MM.1S (cell line): ENCODE measurements around the gene PLEKHA3.

ENCODE experiments used
- DNase-seq: peaks from one replicate; pipeline ENCODE4 v3.0.0-alpha.2; 2015
- H2AFZ ChIP-seq: fragments of 300-600 bp; sonication (generic); 2 replicates; pipeline ENCODE4 v1.6.0; 2016; ENCODE audit warnings: antibody characterized with exemption, low read length
- H3F3A ChIP-seq: fragments of 300-600 bp; sonication (generic); 2 replicates; pipeline ENCODE4 v1.6.1; 2016; ENCODE audit warnings: mild to moderate bottlenecking, antibody characterized with exemption, low read length, moderate library complexity, mixed read lengths; ENCODE audit not compliant: insufficient read depth
- H3K27ac ChIP-seq: fragments of 300-600 bp; sonication (generic); 2 replicates; pipeline ENCODE4 v1.5.1; 2016; ENCODE audit warnings: mild to moderate bottlenecking, low read length
- H3K27me3 ChIP-seq: fragments of 300-600 bp; sonication (generic); replicated peaks from 2 replicates; pipeline ENCODE4 v1.6.0; 2016; ENCODE audit warnings: low read length; ENCODE audit not compliant: insufficient read depth
- H3K36me3 ChIP-seq: fragments of 300-600 bp; sonication (generic); replicated peaks from 2 replicates; pipeline ENCODE4 v1.6.1; 2016; ENCODE audit warnings: mild to moderate bottlenecking, low read length, mixed read lengths; ENCODE audit not compliant: insufficient read depth
- H3K4me1 ChIP-seq: fragments of 300-600 bp; sonication (generic); 2 replicates; pipeline ENCODE4 v1.6.1; 2016; ENCODE audit warnings: low read length, mixed read lengths
- H3K4me2 ChIP-seq: fragments of 300-600 bp; sonication (generic); 2 replicates; pipeline ENCODE4 v1.6.0; 2016; ENCODE audit warnings: low read depth, low read length
- H3K4me3 ChIP-seq: fragments of 300-600 bp; sonication (generic); 2 replicates; pipeline ENCODE4 v1.5.1; 2016; ENCODE audit warnings: low read length, mixed read lengths
- H3K79me2 ChIP-seq: fragments of 300-600 bp; sonication (generic); 2 replicates; pipeline ENCODE4 v1.6.1; 2016; ENCODE audit warnings: mixed run types, low read length, mixed read lengths
- H3K9ac ChIP-seq: fragments of 300-600 bp; sonication (generic); 2 replicates; pipeline ENCODE4 v1.6.1; 2016; ENCODE audit warnings: low read length, mixed read lengths
- H3K9me2 ChIP-seq: fragments of 300-600 bp; sonication (generic); replicated peaks from 2 replicates; pipeline ENCODE4 v1.6.1; 2016; ENCODE audit warnings: mild to moderate bottlenecking, low read length, mixed read lengths; ENCODE audit not compliant: insufficient read depth
- H3K9me3 ChIP-seq: fragments of 300-600 bp; sonication (generic); replicated peaks from 2 replicates; pipeline ENCODE4 v1.6.1; 2016; ENCODE audit warnings: mild to moderate bottlenecking, low read length, mixed read lengths; ENCODE audit not compliant: insufficient read depth
- H4K20me1 ChIP-seq: fragments of 300-600 bp; sonication (generic); 2 replicates; pipeline ENCODE4 v1.6.1; 2016; ENCODE audit warnings: mild to moderate bottlenecking, low read length, moderate library complexity, mixed read lengths; ENCODE audit not compliant: insufficient read depth
- EZH2 ChIP-seq: fragments of 300-600 bp; sonication (generic); optimal IDR thresholded peaks from 2 replicates; pipeline ENCODE3; 2017; ENCODE audit warnings: low read depth, mild to moderate bottlenecking, antibody characterized with exemption, low read length, mixed read lengths
- EZH2phosphoT487 ChIP-seq: fragments of 300-600 bp; sonication (generic); IDR thresholded peaks from 2 replicates; pipeline ENCODE4 v1.6.1; 2018; ENCODE audit warnings: antibody characterized with exemption, low read length
- TF ChIP-seq, protein P1 (sequence below): fragments of 300-600 bp; sonication (generic); IDR thresholded peaks from 2 replicates; pipeline ENCODE4 v1.5.1; 2016; ENCODE audit warnings: antibody characterized with exemption, low read length, mixed read lengths

Gene PLEKHA3

DNA sequence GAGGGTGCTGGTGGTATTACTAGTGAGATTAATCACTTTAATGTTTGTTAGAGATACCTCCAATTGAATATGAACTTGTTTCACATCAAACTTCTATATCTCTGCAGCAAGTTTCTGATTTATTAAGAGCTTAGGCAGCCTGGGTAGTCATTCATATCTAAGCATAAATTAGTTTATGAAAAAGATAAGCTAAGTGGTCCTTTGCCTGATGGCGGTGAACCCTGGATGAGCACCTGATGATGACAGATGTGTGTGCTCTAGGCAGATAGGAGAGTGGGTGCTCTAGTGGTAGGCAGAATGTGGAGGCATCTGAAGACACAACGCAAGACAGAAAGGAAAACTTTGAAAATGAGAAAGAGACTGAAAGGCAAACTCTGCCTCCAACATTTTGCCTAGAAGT lies 6.9 kb upstream of the PLEKHA3 start:
- H3F3A ChIP-seq: peaks cover 7% of the 10 kb centered on the region; the same call in 1 of the 2 replicates
- H3K27ac ChIP-seq: no peak overlapping the region
- no peaks in the 10 kb centered on the region for H4K20me1 ChIP-seq
- no peak overlapping the region for H3K9ac ChIP-seq
- no peak overlapping the region for H3K4me3 ChIP-seq
- no peaks in the 10 kb centered on the region for H3K79me2 ChIP-seq
- TF ChIP-seq, protein P1, sequence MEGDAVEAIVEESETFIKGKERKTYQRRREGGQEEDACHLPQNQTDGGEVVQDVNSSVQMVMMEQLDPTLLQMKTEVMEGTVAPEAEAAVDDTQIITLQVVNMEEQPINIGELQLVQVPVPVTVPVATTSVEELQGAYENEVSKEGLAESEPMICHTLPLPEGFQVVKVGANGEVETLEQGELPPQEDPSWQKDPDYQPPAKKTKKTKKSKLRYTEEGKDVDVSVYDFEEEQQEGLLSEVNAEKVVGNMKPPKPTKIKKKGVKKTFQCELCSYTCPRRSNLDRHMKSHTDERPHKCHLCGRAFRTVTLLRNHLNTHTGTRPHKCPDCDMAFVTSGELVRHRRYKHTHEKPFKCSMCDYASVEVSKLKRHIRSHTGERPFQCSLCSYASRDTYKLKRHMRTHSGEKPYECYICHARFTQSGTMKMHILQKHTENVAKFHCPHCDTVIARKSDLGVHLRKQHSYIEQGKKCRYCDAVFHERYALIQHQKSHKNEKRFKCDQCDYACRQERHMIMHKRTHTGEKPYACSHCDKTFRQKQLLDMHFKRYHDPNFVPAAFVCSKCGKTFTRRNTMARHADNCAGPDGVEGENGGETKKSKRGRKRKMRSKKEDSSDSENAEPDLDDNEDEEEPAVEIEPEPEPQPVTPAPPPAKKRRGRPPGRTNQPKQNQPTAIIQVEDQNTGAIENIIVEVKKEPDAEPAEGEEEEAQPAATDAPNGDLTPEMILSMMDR: no peak
- TF ChIP-seq EZH2phosphoT487: no peak
- no peak for TF ChIP-seq EZH2
- H2AFZ ChIP-seq: no peak overlapping the region
- H3K4me1 ChIP-seq: peaks cover 4% of the 10 kb centered on the region; the same call in 1 of the 2 replicates
- H3K27me3 ChIP-seq: no peaks in the 10 kb centered on the region
- H3K4me2 ChIP-seq: no peak overlapping the region
- H3K9me2 ChIP-seq: no peaks in the 10 kb centered on the region
- no peak for DNase-seq
- no peaks in the 10 kb centered on the region for H3K36me3 ChIP-seq
- H3K9me3 ChIP-seq: no peaks in the 10 kb centered on the region

DNA sequence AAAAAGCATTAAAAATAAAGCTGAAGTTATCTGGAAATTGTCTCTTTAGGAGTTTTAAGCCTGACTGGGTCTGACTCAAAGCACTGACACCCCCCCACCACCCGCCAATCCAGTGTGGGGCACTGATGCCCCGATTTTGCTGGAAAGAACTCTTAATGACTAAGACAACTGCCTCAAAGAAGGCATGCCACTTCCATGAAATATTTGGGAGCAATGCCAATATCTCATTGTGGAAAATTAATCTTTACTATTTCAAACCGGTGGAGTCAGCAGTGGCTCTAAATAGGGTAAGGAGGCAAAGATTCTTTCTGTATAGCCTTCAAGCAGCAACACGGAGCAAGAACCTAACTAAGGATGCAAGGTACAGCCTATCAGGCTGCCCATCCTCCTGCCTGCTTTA lies 6.3 kb upstream of the PLEKHA3 start:
- DNase-seq: no peak
- Histone ChIP-seq H3K27me3 (no peaks in the 10 kb centered on the region), H2AFZ (no peak overlapping the region), H3K36me3 (no peaks in the 10 kb centered on the region), H3K79me2 (no peaks in the 10 kb centered on the region), H3F3A (peaks cover 13% of the 10 kb centered on the region), H3K4me2 (no peak overlapping the region), H3K27ac (no peak overlapping the region), H3K9ac (no peak overlapping the region), H3K9me2 (no peaks in the 10 kb centered on the region), H3K9me3 (no peaks in the 10 kb centered on the region), H4K20me1 (no peaks in the 10 kb centered on the region), H3K4me1 (peaks cover 4% of the 10 kb centered on the region; the same call in 1 of the 2 replicates), H3K4me3 (no peak overlapping the region)
- TF ChIP-seq EZH2phosphoT487 (no peak), EZH2 (no peak)
- TF ChIP-seq, protein P1: no peak

DNA sequence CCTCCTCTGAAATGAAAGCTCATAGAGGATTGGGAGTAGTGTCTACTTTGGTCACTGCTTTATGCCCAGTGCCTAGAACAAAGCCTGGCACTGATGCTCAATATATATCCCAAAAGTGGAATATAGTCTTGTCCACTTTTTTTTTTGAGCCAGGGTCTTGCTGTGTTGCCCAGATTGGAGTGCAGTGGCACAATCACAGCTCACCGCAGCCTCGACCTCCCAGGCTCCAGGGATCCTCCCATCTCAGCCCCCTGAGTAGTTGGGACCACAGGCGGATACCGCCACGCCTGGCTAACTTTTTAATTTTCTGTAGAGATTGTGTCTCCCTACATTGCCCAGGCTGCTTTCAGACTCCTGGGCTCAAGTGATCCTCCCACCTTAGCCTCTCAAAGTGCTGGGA lies 5.7 kb upstream of the PLEKHA3 start:
- no peaks in the 10 kb centered on the region for H3K9me2 ChIP-seq
- H3K9ac ChIP-seq: no peak overlapping the region
- no peaks in the 10 kb centered on the region for H4K20me1 ChIP-seq
- no peak overlapping the region for H3K4me3 ChIP-seq
- no peaks in the 10 kb centered on the region for H3K27me3 ChIP-seq
- no peaks in the 10 kb centered on the region for H3K36me3 ChIP-seq
- no peak overlapping the region for H3K4me2 ChIP-seq
- no peak for DNase-seq
- H3K27ac ChIP-seq: no peak overlapping the region
- no peak for TF ChIP-seq EZH2
- no peak for TF ChIP-seq EZH2phosphoT487
- H3F3A ChIP-seq: peaks cover 19% of the 10 kb centered on the region
- no peaks in the 10 kb centered on the region for H3K9me3 ChIP-seq
- peaks cover 7% of the 10 kb centered on the region for H3K4me1 ChIP-seq
- H2AFZ ChIP-seq: no peak overlapping the region
- no peaks in the 10 kb centered on the region for H3K79me2 ChIP-seq

DNA sequence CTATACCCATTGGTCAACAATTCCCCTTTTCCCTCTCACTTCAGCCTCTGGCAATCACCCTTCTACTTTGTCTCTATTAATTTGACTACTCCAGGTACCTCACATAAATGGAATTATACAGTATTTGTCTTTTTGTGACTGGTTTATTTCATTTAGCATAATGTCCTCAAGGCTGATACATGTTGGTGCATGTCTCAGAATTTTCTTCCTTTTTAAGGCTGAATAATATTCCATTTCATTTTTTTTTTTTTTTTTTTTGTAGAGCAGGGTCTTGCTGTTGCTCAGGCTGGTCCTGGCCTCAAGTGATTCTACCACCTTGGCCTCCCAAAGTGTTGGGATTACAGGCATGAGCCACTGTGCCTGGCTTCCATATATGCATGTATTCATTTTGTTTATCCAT lies 3.8 kb upstream of the PLEKHA3 start:
- no peaks in the 10 kb centered on the region for H4K20me1 ChIP-seq
- no peak overlapping the region for H3K4me3 ChIP-seq
- peaks cover 9% of the 10 kb centered on the region for H3K79me2 ChIP-seq
- H3K27ac ChIP-seq: no peak overlapping the region
- H3K9ac ChIP-seq: no peak overlapping the region
- no peak overlapping the region for H2AFZ ChIP-seq
- TF ChIP-seq, protein P1: no peak
- TF ChIP-seq EZH2 (no peak), EZH2phosphoT487 (no peak)
- no peaks in the 10 kb centered on the region for H3K27me3 ChIP-seq
- H3K9me2 ChIP-seq: no peaks in the 10 kb centered on the region
- H3F3A ChIP-seq: peaks cover 25% of the 10 kb centered on the region
- H3K4me1 ChIP-seq: peaks cover 14% of the 10 kb centered on the region
- H3K36me3 ChIP-seq: no peaks in the 10 kb centered on the region
- H3K9me3 ChIP-seq: no peaks in the 10 kb centered on the region
- no peak for DNase-seq
- no peak overlapping the region for H3K4me2 ChIP-seq
